HG02763 (cell line): ENCODE measurements around the gene ABHD10.
A peak's percentile ranks its signal among the peaks of the same experiment; 100 is the strongest.

Source experiments
- ATAC-seq: cut with Tn5 transposase; IDR thresholded peaks from one replicate; pipeline ENCODE4 v1.9.1; 2021; ENCODE audit warnings: mild to moderate bottlenecking, moderate library complexity; ENCODE audit not compliant: unreplicated experiment

The ABHD10 gene

DNA sequence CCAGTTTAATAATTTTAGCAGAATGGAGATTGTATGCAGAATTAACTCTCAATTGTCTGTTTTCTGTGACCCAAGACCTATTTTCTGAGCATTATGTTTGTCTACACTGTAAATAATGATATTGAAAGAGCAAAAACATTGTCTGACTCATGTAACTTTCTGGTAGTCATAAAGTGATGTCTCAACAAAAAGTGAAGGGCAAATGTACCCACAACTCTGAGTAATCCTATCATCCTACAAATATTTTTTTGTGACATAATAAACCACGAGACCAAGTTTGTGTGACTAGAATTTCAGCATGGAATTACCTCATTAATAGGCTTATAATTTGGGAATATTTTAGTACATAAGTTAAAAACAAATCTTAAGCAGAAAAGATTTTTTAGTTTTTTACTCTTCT is 15.4 kb upstream of the ABHD10 start:
- no peak for ATAC-seq

DNA sequence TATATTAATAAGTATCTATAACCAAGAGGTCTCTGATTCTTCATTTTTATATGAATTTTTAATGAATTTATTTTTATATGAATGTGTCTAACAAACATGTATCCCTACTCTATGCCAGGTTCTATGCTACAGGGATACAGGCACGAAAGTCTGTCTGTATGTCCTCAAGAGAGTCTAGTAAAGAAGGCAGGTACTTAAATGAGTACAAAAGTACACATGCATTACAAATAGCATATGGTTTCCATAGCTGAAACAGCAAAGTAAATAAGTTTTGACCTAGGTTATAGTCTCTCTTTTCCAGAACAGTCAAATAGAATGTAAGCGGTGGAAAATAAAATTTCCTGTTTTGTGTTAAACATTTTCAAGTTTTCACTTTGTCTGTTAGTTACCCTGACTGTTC is 13.3 kb upstream of the ABHD10 start:
- ATAC-seq = no peak

DNA sequence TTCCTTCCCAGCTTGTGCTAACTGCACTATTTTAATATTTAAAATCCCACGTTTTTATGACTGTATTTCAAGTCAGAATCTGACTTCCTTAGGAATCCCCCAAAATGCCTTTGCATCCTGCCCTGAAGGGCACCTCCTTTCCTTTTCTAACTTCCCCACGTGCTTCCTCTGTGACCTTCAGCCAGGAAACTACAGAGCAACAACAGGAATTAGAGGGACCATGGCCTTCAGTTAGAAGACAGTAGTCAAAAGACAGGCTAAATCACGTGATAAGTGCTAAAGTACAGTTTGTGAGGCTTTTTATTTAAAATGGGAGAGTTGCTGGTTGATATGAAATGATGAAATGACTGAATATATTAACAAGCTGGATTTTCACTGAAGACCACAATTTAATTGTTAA is 11.8 kb upstream of the ABHD10 start:
- ATAC-seq = no peak

DNA sequence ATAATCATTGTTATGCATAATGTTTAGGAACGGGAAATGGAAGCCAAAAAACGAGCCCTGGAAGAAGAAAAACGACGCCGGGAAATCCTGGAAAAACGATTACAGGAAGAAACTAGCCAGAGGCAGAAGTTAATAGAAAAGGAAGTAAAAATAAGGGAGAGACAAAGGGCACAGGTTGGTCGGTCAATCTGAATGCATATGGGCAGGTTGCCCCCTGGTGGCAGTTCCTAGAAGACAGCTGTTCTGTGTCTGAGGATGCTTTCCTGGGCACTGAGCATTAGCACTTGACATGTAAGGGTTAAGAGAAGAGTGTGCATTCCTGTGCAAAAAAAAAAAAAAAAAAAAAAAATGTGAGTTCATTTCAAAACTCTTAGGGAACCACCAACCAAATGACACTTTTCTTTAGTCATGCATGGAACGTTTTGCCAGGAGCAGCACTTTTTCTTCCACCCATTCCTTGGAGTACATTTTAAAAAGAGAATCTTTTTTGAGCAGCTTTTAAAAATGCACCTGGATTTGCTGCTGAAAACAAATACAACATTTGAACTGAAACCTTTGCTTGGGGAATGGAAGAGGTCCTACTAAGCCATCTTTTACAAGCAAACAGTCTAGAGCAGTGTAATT is 11.1 kb upstream of the ABHD10 start:
- peak; percentile 90 for ATAC-seq

DNA sequence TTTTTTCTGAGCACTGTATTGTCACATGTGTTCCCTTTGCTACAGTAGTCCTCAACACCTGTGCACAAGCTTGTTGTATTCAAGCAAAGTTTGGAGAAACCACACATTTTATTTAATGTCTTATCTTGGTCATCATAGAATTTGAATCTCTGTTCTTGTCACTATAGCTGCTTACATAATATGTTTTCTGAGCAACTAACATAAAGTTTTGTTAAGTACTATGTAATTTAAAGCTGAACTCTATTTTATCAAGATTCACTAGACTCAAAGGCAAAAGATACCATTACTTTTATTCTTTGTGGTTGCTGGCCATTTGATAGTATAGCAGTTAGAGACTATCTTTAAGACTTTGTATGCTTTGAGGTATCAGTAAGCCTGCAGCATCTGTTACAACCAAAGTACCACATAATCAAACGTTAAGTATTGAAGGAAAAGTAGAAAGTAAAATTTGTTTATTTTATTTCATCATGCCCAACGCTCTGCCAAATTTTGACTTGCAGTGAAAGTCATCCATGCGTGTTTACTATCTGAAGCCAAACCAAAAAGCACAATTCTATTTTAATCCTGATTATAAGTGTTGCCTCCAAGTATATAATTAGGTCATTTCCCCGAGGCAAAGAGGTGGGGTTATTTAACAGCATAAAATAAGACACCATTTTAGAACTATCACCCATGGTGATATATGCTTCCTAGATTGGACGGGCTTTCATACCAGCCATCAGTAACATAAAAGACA is 10.3 kb upstream of the ABHD10 start:
- ATAC-seq = no peak

DNA sequence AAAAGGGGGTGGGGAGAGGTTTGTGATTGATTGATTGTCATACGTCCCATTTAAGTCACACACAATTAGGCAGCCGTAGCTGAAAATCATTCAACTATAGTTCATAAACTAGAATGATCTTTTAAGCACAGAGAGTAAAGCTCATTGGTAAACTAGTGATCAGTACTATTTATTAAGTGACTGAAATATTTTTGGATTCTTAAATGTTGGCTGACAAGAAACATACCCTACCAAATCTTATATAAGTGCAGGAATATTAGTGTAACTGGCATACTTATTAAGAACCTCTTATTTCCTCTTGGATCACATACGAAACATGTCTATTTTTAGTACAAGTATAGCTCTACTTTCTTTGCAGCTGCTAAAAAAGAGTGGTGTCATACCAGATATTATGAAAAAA is 8.4 kb upstream of the ABHD10 start:
- no peak for ATAC-seq

DNA sequence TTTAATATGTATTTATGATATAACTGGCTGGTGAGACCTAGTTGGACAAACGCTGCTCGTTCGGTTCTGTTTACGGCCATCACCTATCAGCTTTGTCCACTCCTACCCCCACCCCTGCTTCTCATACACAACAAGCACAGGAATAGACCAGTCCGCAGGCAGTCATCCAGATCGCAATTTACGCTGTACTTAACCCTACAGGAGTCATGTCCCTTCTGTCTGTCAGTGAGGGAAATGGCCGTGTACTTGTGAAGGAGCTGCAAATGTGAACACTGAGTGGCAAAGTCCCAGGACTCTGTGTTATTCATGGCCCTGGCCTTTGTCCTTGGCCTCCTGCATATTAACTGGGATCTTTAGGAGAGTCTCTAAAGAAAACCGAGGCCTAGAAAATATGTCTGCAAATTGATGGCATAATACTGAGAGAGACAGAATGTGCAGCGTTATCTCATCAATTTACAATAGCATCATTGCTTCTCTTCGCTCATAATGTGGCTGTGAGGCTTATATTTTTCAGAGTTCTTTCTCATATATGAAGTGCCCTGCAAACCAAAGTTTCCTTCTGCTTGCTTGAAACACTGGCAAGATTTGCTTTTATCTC is 7.2 kb upstream of the ABHD10 start:
- ATAC-seq = no peak

DNA sequence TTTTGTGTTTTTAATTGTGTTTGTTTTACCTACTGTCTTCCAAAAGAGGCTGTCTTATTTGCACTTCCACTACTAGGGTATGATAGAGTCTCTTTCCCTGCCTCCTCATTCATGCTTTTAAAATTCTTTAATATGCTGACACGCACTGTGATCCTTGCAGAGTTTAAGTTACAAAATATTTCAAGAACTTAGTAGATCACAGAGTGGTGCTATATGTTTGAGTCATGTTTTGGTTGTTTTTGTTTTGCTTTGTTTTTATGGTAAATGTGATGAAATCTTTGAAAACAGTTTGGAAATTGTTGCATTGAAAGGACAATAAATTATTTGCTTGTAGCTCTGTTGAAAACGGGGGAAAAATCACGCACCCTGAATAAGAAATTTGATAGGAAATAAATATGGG is 5.9 kb upstream of the ABHD10 start:
- no peak for ATAC-seq

DNA sequence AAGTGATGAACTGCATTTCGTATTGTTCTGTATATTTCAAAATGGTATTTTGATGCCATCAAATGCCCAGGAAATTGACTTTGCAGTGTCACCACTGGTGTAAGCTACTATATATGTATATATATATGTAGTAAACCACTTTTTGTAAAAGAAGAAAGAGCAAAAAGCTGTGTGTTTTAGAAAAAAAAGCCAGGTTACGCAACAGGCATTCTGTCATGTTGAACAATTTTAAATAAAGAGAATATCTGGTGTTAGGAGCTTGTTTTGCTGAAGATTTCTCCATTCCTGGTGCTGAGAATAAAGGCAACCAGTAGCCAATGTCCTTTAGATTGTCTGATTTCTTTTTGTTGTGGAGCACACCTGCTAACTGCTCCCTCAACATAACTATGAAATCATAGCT is 3.7 kb upstream of the ABHD10 start:
- ATAC-seq = no peak

DNA sequence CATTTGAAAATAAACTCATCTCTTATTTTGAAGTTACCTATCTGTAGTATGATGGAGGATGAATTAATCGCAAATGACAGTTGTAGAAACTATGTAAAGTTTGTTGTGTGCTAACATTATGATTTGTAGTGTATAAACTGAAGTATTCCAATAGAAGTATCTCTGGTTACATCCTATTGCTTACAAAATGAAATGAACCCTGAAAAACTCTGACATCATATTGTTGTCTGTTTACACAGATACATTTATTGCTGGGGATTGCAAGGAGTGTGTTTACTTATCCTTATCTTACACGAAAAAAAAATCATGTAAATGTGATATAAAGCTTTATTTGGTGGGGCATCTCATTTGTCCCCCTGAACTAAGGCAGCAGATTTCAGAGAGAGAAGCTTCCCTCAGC is 2.6 kb upstream of the ABHD10 start:
- no peak for ATAC-seq

DNA sequence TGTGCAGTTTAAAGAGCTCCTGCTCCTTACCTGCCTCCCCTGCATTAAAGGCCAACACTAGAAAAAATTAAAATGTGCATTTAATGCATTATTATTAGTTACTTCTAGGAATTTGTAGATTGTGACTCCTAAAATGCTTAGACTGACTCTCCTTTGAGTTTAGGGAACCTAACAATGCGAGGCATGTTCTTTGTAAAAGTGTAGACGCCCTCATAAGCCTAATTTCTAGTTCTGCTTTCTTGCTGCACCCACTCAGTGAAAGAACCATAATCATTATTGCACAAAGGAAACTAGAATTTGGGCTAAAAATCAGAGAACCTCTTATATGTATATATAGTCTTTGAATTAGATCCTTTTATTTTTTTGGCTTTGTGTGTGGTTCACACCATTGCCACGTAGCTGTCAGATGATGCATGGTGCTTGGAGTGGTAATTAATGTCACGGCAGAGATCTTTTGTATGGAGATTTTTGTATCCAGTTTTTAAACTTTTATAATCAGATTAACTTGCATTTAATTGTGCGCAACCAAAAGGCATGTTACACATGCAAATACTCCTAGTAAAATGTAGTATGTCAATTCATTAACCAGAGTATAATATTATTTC is 710 bp downstream of the ABHD10 start:
- ATAC-seq = peak; percentile 31

DNA sequence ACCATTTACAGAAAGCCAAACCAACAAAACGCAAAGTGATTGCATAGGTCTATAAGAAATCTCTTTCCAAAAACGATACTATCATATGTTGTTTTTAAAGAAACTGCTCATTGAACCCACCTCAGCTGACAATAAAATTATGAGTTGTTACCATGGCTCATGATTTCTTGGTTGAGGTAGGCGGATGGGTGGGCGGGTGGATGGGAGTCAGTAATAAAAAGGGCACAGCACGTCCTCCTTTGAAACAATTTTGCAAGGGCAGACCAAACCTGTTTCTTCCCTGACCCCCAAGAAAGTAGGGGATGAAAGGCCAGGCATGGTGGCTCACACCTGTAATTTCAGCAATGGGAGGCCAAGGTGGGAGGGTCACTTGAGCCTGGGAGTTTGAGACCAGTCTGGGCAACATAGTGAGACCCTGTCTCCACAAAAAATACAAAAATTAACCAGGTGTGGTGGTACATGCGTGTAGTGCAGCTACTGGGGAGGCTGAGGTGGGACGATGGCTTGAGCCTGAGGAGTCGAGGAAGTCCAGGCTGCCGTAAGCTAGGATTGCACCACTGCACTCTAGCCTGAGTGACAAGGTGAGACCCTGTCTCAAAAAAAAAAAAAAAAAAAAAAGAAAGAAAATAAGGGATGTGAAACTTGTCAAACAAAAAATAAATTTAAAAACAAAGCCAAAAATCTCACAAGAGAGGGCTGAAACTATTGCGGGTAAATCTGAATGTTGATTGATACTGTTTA is 2.1 kb downstream of the ABHD10 start:
- ATAC-seq = no peak

DNA sequence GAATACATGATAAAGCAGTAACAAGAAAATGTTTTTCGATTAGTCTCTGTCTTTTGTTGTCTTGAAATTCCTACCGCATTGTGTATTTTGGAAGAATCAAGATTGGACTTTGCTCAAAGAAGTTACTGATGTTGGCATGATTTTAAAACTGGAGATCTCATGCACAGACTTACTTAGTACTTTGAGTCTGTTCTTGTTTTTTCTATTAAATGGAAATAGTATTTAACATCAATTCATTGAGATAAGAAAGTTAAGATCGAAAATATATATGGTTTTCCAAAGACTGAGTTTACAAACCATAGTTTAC is 2.6 kb downstream of the ABHD10 start:
- no peak for ATAC-seq

DNA sequence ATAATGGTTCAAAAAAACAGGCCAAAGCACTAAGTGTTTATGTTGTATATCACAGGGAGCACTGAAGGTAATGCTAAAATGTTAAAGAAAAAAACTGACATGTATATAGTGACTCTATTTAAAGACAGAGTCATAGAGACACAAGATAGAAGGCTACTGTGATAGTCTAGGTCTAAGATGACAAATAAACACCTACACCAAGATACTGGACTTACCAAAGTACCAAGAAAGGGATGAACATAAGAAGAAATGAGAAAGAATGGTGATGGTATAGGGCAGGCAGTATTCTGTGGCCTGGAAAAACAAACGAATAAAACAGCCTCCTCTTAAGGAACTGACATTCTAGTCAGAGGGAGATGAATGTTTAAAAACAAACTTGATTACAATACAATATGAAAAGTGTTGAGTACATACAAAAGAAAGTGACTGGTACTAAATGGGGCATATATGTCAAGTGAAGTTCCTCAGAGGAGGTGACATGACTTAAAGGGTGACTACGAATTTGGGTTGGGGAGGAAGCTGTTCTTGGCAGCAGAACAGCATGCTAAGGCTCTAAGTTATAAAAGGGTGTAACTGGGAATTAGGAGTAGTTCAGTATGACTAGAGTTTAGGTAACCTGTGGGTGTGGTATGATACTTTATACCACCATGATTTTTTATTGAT is 5.9 kb downstream of the ABHD10 start:
- no peak for ATAC-seq

DNA sequence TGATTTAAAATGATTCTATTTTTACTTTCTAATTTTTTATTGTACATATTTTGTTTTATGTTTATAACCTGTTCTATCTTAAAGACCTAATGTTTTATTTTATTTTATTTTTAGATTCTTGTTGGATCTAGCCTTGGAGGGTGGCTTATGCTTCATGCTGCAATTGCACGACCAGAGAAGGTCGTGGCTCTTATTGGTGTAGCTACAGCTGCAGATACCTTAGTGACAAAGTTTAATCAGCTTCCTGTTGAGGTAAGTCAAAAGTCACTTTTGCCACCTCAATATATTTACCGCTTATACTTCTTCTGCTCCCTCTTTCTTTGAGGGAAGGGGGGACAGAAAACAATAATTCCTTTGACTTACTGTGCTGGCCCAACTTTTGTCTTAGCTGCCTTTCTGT is 8.0 kb downstream of the ABHD10 start:
- no peak for ATAC-seq

DNA sequence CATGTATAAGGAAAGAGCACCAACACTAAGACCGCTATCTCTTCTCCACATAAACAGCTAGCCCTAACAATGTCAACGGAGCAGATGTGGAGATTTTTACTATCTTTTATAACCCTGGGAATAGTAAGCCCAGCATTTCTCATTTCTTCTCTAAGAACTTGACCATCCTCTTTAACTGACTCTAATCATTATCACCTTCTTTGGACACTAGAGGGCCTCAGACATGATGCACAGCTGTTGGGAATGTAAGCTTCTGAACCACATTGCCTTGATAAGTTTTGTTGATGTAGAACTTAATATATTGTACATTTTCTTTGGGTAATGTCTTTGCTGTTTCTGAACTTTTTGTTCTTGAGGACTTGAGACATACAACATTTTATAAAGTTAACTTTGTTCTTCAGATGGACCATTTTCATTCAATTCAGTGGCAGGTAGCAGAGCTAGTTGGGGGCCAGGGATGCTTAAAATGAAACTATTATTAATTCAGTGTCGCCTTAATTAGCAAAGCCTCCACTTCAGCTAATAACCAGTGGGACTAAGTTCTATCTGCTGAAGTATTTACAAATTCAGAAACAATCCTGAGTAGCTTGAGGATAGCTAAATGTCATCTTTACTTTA is 10.3 kb downstream of the ABHD10 start:
- peak; percentile 82 for ATAC-seq

DNA sequence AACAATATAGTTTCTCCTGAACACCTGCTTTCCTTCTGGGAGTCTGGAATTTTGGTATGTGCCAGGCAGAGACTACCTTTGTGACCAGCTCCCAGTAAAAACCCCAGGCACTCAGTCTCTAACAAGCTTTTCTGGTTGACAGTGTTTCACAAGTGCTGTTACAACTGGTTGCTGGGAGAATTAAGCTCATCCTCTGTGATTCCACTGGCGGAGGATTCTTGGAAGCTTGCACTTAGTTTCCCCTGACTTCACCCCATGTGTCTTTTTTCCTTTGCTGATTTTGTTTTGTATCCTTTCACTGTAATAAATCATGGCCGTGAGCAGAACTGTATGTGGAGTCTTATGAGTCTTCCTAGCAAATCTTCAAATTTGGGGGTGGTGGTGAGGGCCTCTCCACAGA is 14.2 kb downstream of the ABHD10 start:
- no peak for ATAC-seq

DNA sequence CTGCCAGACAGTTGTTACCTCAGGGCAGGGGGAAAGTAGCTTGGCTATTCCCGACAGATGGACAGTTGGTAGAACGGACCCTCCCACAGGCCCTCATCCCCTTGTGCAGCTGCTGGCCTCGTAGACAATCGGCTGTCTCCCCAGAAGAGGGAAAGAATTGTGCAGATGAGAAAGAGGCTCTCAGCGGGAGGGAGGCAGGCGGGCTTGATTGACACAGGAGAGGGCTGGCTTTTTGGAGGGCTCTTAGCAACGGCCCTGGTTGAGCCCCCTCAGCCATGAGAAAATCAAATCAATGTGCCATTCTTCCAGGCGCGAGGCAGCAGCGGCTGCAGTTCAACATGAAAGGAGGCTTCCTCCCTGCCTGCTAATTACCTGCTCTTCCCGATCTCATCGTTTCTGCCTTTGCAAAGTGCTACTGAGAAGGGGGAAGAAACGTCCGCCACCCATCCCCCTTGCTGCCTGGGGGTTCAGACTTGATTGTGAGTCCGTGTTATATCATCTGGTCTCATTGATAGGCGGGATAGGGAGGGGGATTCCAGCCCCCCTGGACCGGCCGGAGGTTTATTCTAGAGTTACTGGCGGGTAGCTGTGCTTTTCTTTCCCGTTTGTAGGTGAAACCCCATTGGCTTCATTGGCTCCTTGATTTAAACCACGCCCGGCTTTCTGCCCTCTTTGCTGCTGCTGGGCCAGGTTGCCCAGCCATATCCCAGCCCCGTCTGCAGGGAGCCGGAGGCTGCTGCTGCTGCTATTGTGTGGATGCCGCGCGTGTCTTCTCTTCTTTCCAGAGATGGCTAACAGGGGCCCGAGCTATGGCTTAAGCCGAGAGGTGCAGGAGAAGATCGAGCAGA is 20.0 kb downstream of the ABHD10 start, which contains the start of gene TAGLN3:
TSS of gene TAGLN3 (plus strand) at position 287 of the 848 bp plus-strand sequence. CDS start at position 788, 501 bp downstream.
- peak; percentile 37 for ATAC-seq

DNA sequence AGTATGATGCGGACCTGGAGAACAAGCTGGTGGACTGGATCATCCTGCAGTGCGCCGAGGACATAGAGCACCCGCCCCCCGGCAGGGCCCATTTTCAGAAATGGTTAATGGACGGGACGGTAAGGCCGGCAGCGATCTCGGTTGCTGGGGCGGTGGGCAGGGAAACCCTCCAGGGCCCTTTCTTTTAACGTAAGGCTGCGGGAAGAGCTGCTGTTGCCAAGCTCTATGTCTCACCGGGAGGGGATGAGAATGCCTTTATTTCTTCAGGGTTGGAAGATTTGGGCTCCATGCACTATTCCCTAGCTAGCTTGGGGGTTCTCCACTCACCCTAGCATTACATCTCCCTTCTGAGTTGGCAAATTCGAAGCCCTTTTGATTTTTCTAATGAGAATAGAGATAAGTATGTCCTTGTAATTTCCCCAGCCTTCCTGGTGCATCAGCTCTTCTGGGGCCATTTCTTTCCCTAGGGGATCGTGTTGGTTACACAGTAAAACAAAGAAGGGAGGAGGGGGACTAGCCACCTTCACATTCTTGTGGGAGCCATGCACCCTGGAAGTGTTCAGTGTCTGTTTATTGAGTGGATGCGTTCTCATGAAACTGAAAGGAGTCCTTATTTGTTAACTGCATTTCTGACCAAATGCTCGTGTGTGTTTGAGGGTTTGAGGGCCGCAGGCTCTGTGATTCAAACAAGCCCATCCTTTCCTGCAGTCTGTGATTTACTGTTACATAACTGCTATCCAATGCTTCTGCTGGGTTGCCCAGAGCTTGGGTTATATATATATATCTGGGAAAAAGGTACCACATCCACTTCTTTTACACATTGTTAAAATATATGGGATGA is 20.9 kb downstream of the ABHD10 start:
- no peak for ATAC-seq
